H1 (cell line): Measurements from ENCODE around the gene TMEM125. TPM values are rescaled to one million over a fixed set of nuclear protein-coding genes. Genes with fewer than 3 reads are reported as not detected.

Experiments used
- CTCF ChIA-PET: fragments of 300-600 bp; sonication (Branson Sonifier 250); formaldehyde crosslinking; loops from one replicate; lab custom pipeline; 2021; ENCODE audit not compliant: partially characterized antibody; lab: Charles Lee
- POLR2A ChIA-PET: fragments of 300-600 bp; sonication (Branson Sonifier 250); formaldehyde crosslinking; loops from one replicate; lab custom pipeline; 2021; ENCODE audit warnings: inconsistent platforms; ENCODE audit not compliant: partially characterized antibody; lab: Charles Lee
- DNase-seq, 2 experiments: peaks; one replicate each; pipeline versions ENCODE4 v3.0.0 to v3.0.0-alpha.2; 2010 to 2022; ENCODE audit warnings: low spot score in 2 of 2, low read depth in 1 of 2, mixed read lengths in 1 of 2
- FAIRE-seq: peaks from 2 replicates; lab custom pipeline; 2011; peaks lifted over from hg19 to GRCh38; lab: Jason Lieb, UNC
- H2AFZ ChIP-seq: 2 replicates; pipeline ENCODE4 v1.8.1; 2012; ENCODE audit warnings: low read length, inconsistent platforms
- H2AK5ac ChIP-seq: 2 replicates; pipeline ENCODE4 v1.6.1; 2013; ENCODE audit warnings: low read depth, low read length
- H2BK120ac ChIP-seq: replicated peaks from 2 replicates; pipeline ENCODE3; 2013; ENCODE audit warnings: low read depth, low read length, inconsistent platforms
- H2BK12ac ChIP-seq: 2 replicates; pipeline ENCODE4 v1.6.1; 2013; ENCODE audit warnings: low read depth, low read length
- H2BK15ac ChIP-seq: 2 replicates; pipeline ENCODE4 v1.6.1; 2013; ENCODE audit warnings: low read length
- H2BK20ac ChIP-seq: 2 replicates; pipeline ENCODE4 v1.6.1; 2013; ENCODE audit warnings: low read length
- H2BK5ac ChIP-seq: 2 replicates; pipeline ENCODE4 v1.6.1; 2013; ENCODE audit warnings: low read depth, low read length
- H3K14ac ChIP-seq: 2 replicates; pipeline ENCODE4 v1.6.1; 2013; ENCODE audit warnings: inconsistent platforms; ENCODE audit not compliant: insufficient read length
- H3K18ac ChIP-seq: 2 replicates; pipeline ENCODE4 v1.6.1; 2013; ENCODE audit warnings: low read length; ENCODE audit errors: extremely low read depth
- H3K23ac ChIP-seq: 2 replicates; pipeline ENCODE4 v1.6.1; 2013; ENCODE audit warnings: inconsistent platforms; ENCODE audit not compliant: insufficient read length
- H3K23me2 ChIP-seq: 2 replicates; pipeline ENCODE4 v1.6.1; 2013; ENCODE audit warnings: low read depth, low read length
- H3K27ac ChIP-seq: 2 replicates; pipeline ENCODE4 v1.6.1; 2011; ENCODE audit warnings: low read depth, low read length, inconsistent platforms
- H3K27me3 ChIP-seq, 4 experiments: replicated peaks in 1 of 4; 1 replicate in 1 of 4; 2 replicates in 3 of 4; pipeline versions ENCODE4 v1.6.1 to v1.8.1; 2011 to 2013; ENCODE audit warnings: low read length in 3 of 4, mild to moderate bottlenecking in 3 of 4, inconsistent platforms in 2 of 4, mixed read lengths in 2 of 4, moderate library complexity in 1 of 4; ENCODE audit not compliant: control insufficient read depth in 3 of 4, insufficient read depth in 3 of 4; ENCODE audit errors: extremely low read depth in 1 of 4
- H3K36me3 ChIP-seq, 4 experiments: 2 replicates each; pipeline versions ENCODE4 v1.6.1 to v1.8.1; 2011 to 2013; ENCODE audit warnings: mild to moderate bottlenecking in 4 of 4, low read length in 3 of 4, moderate library complexity in 2 of 4, control low read depth in 1 of 4, inconsistent platforms in 1 of 4; ENCODE audit not compliant: insufficient read depth in 4 of 4, control insufficient read depth in 2 of 4
- H3K4ac ChIP-seq: replicated peaks from 2 replicates; pipeline ENCODE3; 2013; ENCODE audit warnings: low read length, low read depth, mixed read lengths, inconsistent platforms; ENCODE audit not compliant: insufficient read length
- H3K4me1 ChIP-seq, 4 experiments: replicated peaks in 1 of 4; 1 replicate in 1 of 4; 2 replicates in 3 of 4; pipeline versions ENCODE4 v1.6.1 to v1.8.1; 2011 to 2013; ENCODE audit warnings: low read length in 3 of 4, inconsistent platforms in 2 of 4, mixed read lengths in 1 of 4; ENCODE audit not compliant: insufficient read depth in 4 of 4, control insufficient read depth in 3 of 4
- H3K4me2 ChIP-seq, 2 experiments: 2 replicates each; pipeline versions ENCODE4 v1.6.1 to v1.8.1; 2011 to 2013; ENCODE audit warnings: low read depth in 2 of 2, low read length in 2 of 2, control low read depth in 1 of 2, inconsistent platforms in 1 of 2, mild to moderate bottlenecking in 1 of 2; ENCODE audit not compliant: insufficient read depth in 1 of 2
- H3K4me3 ChIP-seq, 4 experiments: fragments of 200-600, 300-600 bp in 1 of 4; sonication (generic), shearing (Covaris generic), sonication (Bioruptor Twin) in 1 of 4; 2 replicates each; pipeline versions ENCODE4 v1.5.1 to v1.8.1; 2011 to 2016; ENCODE audit warnings: low read length in 4 of 4, low read depth in 3 of 4, control low read depth in 2 of 4, inconsistent platforms in 2 of 4, mild to moderate bottlenecking in 2 of 4, mixed read lengths in 1 of 4, moderate library complexity in 1 of 4; ENCODE audit not compliant: insufficient read depth in 2 of 4; ENCODE audit errors: extremely low read depth in 1 of 4
- H3K56ac ChIP-seq: replicated peaks from 2 replicates; pipeline ENCODE3; 2013; ENCODE audit warnings: low read depth, mild to moderate bottlenecking, mixed read lengths, low read length, inconsistent platforms; ENCODE audit not compliant: insufficient read length
- H3K79me1 ChIP-seq: 2 replicates; pipeline ENCODE4 v1.6.1; 2013; ENCODE audit warnings: low read depth, low read length, control low read depth
- H3K79me2 ChIP-seq, 2 experiments: 2 replicates each; pipeline versions ENCODE4 v1.6.1 to v1.8.1; 2012 to 2013; ENCODE audit warnings: low read length in 2 of 2, mild to moderate bottlenecking in 2 of 2, inconsistent platforms in 1 of 2; ENCODE audit not compliant: insufficient read depth in 2 of 2, control insufficient read depth in 1 of 2
- H3K9ac ChIP-seq, 4 experiments: replicated peaks in 1 of 4; 1 replicate in 1 of 4; 2 replicates in 3 of 4; pipeline versions ENCODE4 v1.6.1 to v1.8.1; 2011 to 2013; ENCODE audit warnings: low read depth in 3 of 4, low read length in 3 of 4, control low read depth in 2 of 4, mild to moderate bottlenecking in 2 of 4, moderate library complexity in 2 of 4, inconsistent platforms in 1 of 4; ENCODE audit errors: extremely low read depth in 1 of 4
- H3K9me3 ChIP-seq, 2 experiments: 2 replicates each; pipeline versions ENCODE4 v1.6.1 to v1.8.1; 2012 to 2013; ENCODE audit warnings: mild to moderate bottlenecking in 2 of 2, moderate library complexity in 2 of 2, control low read depth in 1 of 2, inconsistent platforms in 1 of 2, low read depth in 1 of 2, low read length in 1 of 2, mixed read lengths in 1 of 2; ENCODE audit not compliant: insufficient read depth in 2 of 2
- H4K20me1 ChIP-seq, 2 experiments: replicated peaks in 1 of 2; 2 replicates each; pipeline versions ENCODE3 to v1.8.1; 2011 to 2013; ENCODE audit warnings: inconsistent platforms in 2 of 2, low read length in 2 of 2, mild to moderate bottlenecking in 1 of 2; ENCODE audit not compliant: insufficient read depth in 2 of 2, control insufficient read depth in 1 of 2
- H4K5ac ChIP-seq: 2 replicates; pipeline ENCODE4 v1.6.1; 2013; ENCODE audit warnings: low read length, low read depth, mixed read lengths, inconsistent platforms; ENCODE audit not compliant: insufficient read length
- H4K8ac ChIP-seq: 2 replicates; pipeline ENCODE4 v1.8.0; 2013; ENCODE audit warnings: mild to moderate bottlenecking, moderate library complexity, low read length, inconsistent platforms; ENCODE audit not compliant: insufficient read depth; ENCODE audit errors: extremely low read depth
- H4K91ac ChIP-seq: replicated peaks from 2 replicates; pipeline ENCODE3; 2013; ENCODE audit warnings: low read length, mixed read lengths, inconsistent platforms; ENCODE audit not compliant: insufficient read length
- ASH2L ChIP-seq: fragments of 200-600, 300-600 bp; sonication (generic); IDR thresholded peaks from one replicate; pipeline ENCODE4 v1.7.1; 2017; ENCODE audit warnings: low read length
- CREB1 ChIP-seq: IDR thresholded peaks from 2 replicates; pipeline ENCODE4 v1.6.1; 2012; ENCODE audit warnings: inconsistent platforms
- EGR1 ChIP-seq: IDR thresholded peaks from 2 replicates; pipeline ENCODE4 v1.6.1; 2011; ENCODE audit warnings: low read depth, low read length, borderline replicate concordance
- EP300 ChIP-seq, 2 experiments: IDR thresholded peaks; 1 replicate in 1 of 2; 2 replicates in 1 of 2; pipeline ENCODE4 v1.6.1; 2011 to 2012; ENCODE audit warnings: low read depth in 2 of 2, low read length in 2 of 2, mild to moderate bottlenecking in 2 of 2, borderline replicate concordance in 1 of 2, inconsistent platforms in 1 of 2, moderate library complexity in 1 of 2
- GTF2F1 ChIP-seq: IDR thresholded peaks from 2 replicates; pipeline ENCODE4 v1.6.1; 2012; ENCODE audit warnings: low read depth, low read length, improper control_type of control experiment, borderline replicate concordance
- MAFK ChIP-seq: IDR thresholded peaks from 2 replicates; pipeline ENCODE4 v1.6.1; 2012; ENCODE audit warnings: low read depth, mild to moderate bottlenecking, improper control_type of control experiment, low read length
- NRF1 ChIP-seq: IDR thresholded peaks from 2 replicates; pipeline ENCODE4 v1.6.1; 2011; ENCODE audit warnings: mild to moderate bottlenecking, low read depth, low read length, improper control_type of control experiment
- POLR2A ChIP-seq, 2 experiments: IDR thresholded peaks; 1 replicate in 1 of 2; 2 replicates in 1 of 2; pipeline ENCODE4 v1.6.1; 2011; ENCODE audit warnings: low read depth in 2 of 2, low read length in 2 of 2, mild to moderate bottlenecking in 2 of 2; ENCODE audit errors: control extremely low read depth in 1 of 2
- POLR2AphosphoS5 ChIP-seq: IDR thresholded peaks from 2 replicates; pipeline ENCODE4 v1.6.1; 2011; ENCODE audit warnings: low read depth, low read length
- POU5F1 ChIP-seq: IDR thresholded peaks from 2 replicates; pipeline ENCODE4 v1.6.1; 2011; ENCODE audit warnings: low read depth, mild to moderate bottlenecking, low read length, moderate library complexity
- RXRA ChIP-seq: IDR thresholded peaks from 2 replicates; pipeline ENCODE4 v1.6.1; 2011; ENCODE audit warnings: low read depth, mild to moderate bottlenecking, low read length, moderate library complexity; ENCODE audit not compliant: insufficient read depth
- SRF ChIP-seq: IDR thresholded peaks from 2 replicates; pipeline ENCODE4 v1.6.1; 2011; ENCODE audit warnings: mild to moderate bottlenecking, low read depth, low read length, moderate library complexity
- TCF12 ChIP-seq: IDR thresholded peaks from 2 replicates; pipeline ENCODE4 v1.6.1; 2011; ENCODE audit warnings: low read depth, mild to moderate bottlenecking, low read length
- ZNF274 ChIP-seq: IDR thresholded peaks from 2 replicates; pipeline ENCODE4 v1.7.0; 2012; ENCODE audit warnings: low read length, borderline replicate concordance; ENCODE audit errors: extremely low read depth
- WGBS, 2 experiments: shearing (Covaris generic) in 1 of 2; methylation state at CpG; one replicate each; pipeline versions ENCODE4 v1.1.6 to v1.1.7; 2013 to 2015; ENCODE audit warnings: low lambda C conversion rate in 2 of 2, mixed read lengths in 2 of 2, inconsistent platforms in 1 of 2, low coverage in 1 of 2, missing lambda C conversion rate in 1 of 2; ENCODE audit not compliant: insufficient replicate concordance in 2 of 2, insufficient coverage in 1 of 2, insufficient read length in 1 of 2; ENCODE audit errors: extremely low coverage in 1 of 2, missing lambda C conversion rate in 1 of 2; 5-methylcytosine and 5-hydroxymethylcytosine counted together
- polyA plus RNA-seq, 7 experiments: library from polyadenylated mRNA; depleted of rRNA in 3 of 7; stranded (reverse) in 5 of 7; unstranded in 2 of 7; fragments of >200 nt in 5 of 7; fragments of 200-250 nt in 2 of 7; gene quantifications; 1 replicate in 5 of 7; 2 replicates in 1 of 7; 4 replicates in 1 of 7; pipeline versions ENCODE4 v1.2.1 to v1.2.3, GENCODE V29; 2011 to 2013; ENCODE audit warnings: missing spikeins in 2 of 7, mixed read lengths in 2 of 7
- total RNA-seq: library from RNA; stranded (reverse); fragmentation: NEBNext Ultra II Directional; extraction: Animal tissue kit (Norgen Biotek cat#: 25700); gene quantifications from 2 replicates; pipeline ENCODE4 v1.2.1, GENCODE V29; 2021
- TF ChIP-seq, protein P1 (sequence below): IDR thresholded peaks from 2 replicates; pipeline ENCODE4 v1.6.1; 2011; ENCODE audit warnings: low read depth, mild to moderate bottlenecking, low read length; ENCODE audit not compliant: insufficient read depth

TMEM125 gene
- total and polyA plus RNA-seq, 2 of the 8 experiments (the other 6 are each of a cell fraction or from before 2014, with no cell fraction given) = 26.5 to 46.7 TPM

GRCh38 chr1:43276673-43277072, 6.9 kb downstream of the TMEM125 start:
- CTCF ChIA-PET = interaction anchor here (0.7 to 2.7 kb wide), 4 partner anchors 9 to 135 kb away, joined by 3 to 10 read pairs (median 4); partner anchors contain the start of genes C1orf210 and CDC20
- TF ChIP-seq CREB1 (no peak), ZNF274 (no peak), MAFK (no peak), POLR2AphosphoS5 (no peak), NRF1 (no peak), TCF12 (no peak), EGR1 (no peak), GTF2F1 (no peak), RXRA (no peak), POU5F1 (no peak), ASH2L (no peak), EP300 (IDR thresholded peaks at IDR 0.05; ENCODE audit: borderline replicate concordance in 1 of 2, low read depth in 2 of 2, low read length in 2 of 2) (no peak), POLR2A (IDR thresholded peaks at IDR 0.05; ENCODE audit: control extremely low read depth in 1 of 2, low read depth in 2 of 2, low read length in 2 of 2) (no peak), SRF (no peak)
- TF ChIP-seq, protein P1, sequence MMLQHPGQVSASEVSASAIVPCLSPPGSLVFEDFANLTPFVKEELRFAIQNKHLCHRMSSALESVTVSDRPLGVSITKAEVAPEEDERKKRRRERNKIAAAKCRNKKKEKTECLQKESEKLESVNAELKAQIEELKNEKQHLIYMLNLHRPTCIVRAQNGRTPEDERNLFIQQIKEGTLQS = no peak

More at GRCh38 chr1:43276673-43277072, 6.9 kb downstream of the TMEM125 start:
- Histone ChIP-seq H3K23ac (no peak overlapping the region), H2BK5ac (no peak overlapping the region), H4K20me1 (no peaks in the 10 kb centered on the region), H3K4me1 (peaks cover 0 to under 1% (median 0%) of the 10 kb centered on the region in 4 experiments; a peak in 1 of 7 replicates), H3K36me3 (peaks cover 2 to 12% (median 6%) of the 10 kb centered on the region in 4 experiments; a peak in 6 of 8 replicates), H2BK15ac (no peak overlapping the region), H3K14ac (no peak overlapping the region), H4K8ac (no peak overlapping the region), H4K91ac (no peak overlapping the region), H3K4ac (no peak overlapping the region), H3K4me3 (no peak overlapping the region), H2BK20ac (no peak overlapping the region), H3K79me2 (no peaks in the 10 kb centered on the region), H4K5ac (no peak overlapping the region), H3K9ac (no peak overlapping the region), H3K27ac (no peak overlapping the region), H3K9me3 (no peaks in the 10 kb centered on the region), H2AFZ (no peak overlapping the region), H2BK120ac (no peak overlapping the region), H3K79me1 (peaks cover 2% of the 10 kb centered on the region), H2BK12ac (no peak overlapping the region), H3K27me3 (no peaks in the 10 kb centered on the region), H2AK5ac (no peak overlapping the region), H3K4me2 (no peak overlapping the region), H3K56ac (no peak overlapping the region), H3K18ac (no peak overlapping the region), H3K23me2 (no peaks in the 10 kb centered on the region)
- POLR2A ChIA-PET = interaction anchor here (1.3 to 2.0 kb wide), 6 partner anchors 9 to 82 kb away, joined by 3 to 7 read pairs (median 4); partner anchors contain the start of genes C1orf210, CDC20 and TIE1
- FAIRE-seq (no peak), DNase-seq (no peak)
- WGBS, 2 experiments = 93% methylated on average over 7 of the region's 7 CpGs; no CpG with 5 or more reads in 1 of the 2 experiments
